PC-9 (cell line): Measurements from ENCODE around the gene BCAR1. TPM values are rescaled to one million over a fixed set of nuclear protein-coding genes. Genes with fewer than 3 reads are reported as not detected.

Experiments
- BruUV-seq: library from RNA; stranded (reverse); fragments of 400-500 nt; replicated peaks from 2 replicates; lab custom pipeline; 2021; lab: Mats Ljungman, UMichigan
- CTCF ChIA-PET: fragments of 300-600 bp; sonication (Branson Sonifier 250); formaldehyde crosslinking; loops from one replicate; lab custom pipeline; 2022; ENCODE audit warnings: antibody characterized with exemption; lab: Charles Lee
- POLR2A ChIA-PET: fragments of 300-600 bp; sonication (Branson Sonifier 250); formaldehyde crosslinking; loops from one replicate; lab custom pipeline; 2022; ENCODE audit warnings: antibody characterized with exemption; ENCODE audit not compliant: unreplicated experiment; lab: Charles Lee
- DNase-seq, 2 experiments: peaks; one replicate each; pipeline versions ENCODE4 v3.0.0 to v3.0.0-alpha.2; 2015 to 2022; ENCODE audit warnings: mixed read lengths in 1 of 2
- H2AFZ ChIP-seq: fragments of 200-600 bp; sonication (generic); 2 replicates; pipeline ENCODE4 v1.8.1; 2017; ENCODE audit warnings: antibody characterized with exemption
- H3F3A ChIP-seq: fragments of 200-600 bp; sonication (generic); 2 replicates; pipeline ENCODE4 v1.8.1; 2017; ENCODE audit warnings: antibody characterized with exemption, mild to moderate bottlenecking, low read depth; ENCODE audit not compliant: insufficient read depth
- H3K27ac ChIP-seq: fragments of 200-600 bp; sonication (generic); 2 replicates; pipeline ENCODE4 v1.6.1; 2016; ENCODE audit warnings: mixed run types
- H3K27me3 ChIP-seq: fragments of 200-600 bp; sonication (generic); 2 replicates; pipeline ENCODE4 v1.6.1; 2016; ENCODE audit warnings: low read depth, mixed run types; ENCODE audit not compliant: insufficient read depth
- H3K36me3 ChIP-seq: fragments of 200-600 bp; sonication (generic); 2 replicates; pipeline ENCODE4 v1.6.1; 2016; ENCODE audit warnings: low read depth, mixed run types
- H3K4me1 ChIP-seq: fragments of 200-600 bp; sonication (generic); replicated peaks from 2 replicates; pipeline ENCODE4 v1.6.1; 2016; ENCODE audit warnings: mixed run types; ENCODE audit not compliant: insufficient read depth
- H3K4me2 ChIP-seq: fragments of 200-600 bp; sonication (generic); 2 replicates; pipeline ENCODE4 v1.6.1; 2017; ENCODE audit warnings: mixed run types
- H3K4me3 ChIP-seq: fragments of 200-600 bp; sonication (generic); 2 replicates; pipeline ENCODE4 v1.6.1; 2016; ENCODE audit warnings: mixed run types
- H3K79me2 ChIP-seq: fragments of 200-600 bp; sonication (generic); 2 replicates; pipeline ENCODE4 v1.6.1; 2017; ENCODE audit warnings: low read depth, mixed run types
- H3K9me2 ChIP-seq: fragments of 200-600 bp; sonication (generic); 2 replicates; pipeline ENCODE4 v1.8.1; 2017; ENCODE audit warnings: mild to moderate bottlenecking; ENCODE audit not compliant: insufficient read depth
- H3K9me3 ChIP-seq: fragments of 200-600 bp; sonication (generic); 2 replicates; pipeline ENCODE4 v1.8.1; 2016; ENCODE audit warnings: low read depth; ENCODE audit not compliant: insufficient read depth
- H4K20me1 ChIP-seq: fragments of 200-600 bp; sonication (generic); 2 replicates; pipeline ENCODE4 v1.8.1; 2017; ENCODE audit not compliant: insufficient read depth
- CTCF ChIP-seq: fragments of 200-600 bp; sonication (generic); conservative IDR thresholded peaks from 2 replicates; pipeline ENCODE4 v1.6.1; 2017; ENCODE audit warnings: mixed run types, antibody characterized with exemption, mild to moderate bottlenecking, moderate library complexity
- EZH2 ChIP-seq: fragments of 200-600 bp; sonication (generic); IDR thresholded peaks from 2 replicates; pipeline ENCODE4 v1.8.0; 2017; ENCODE audit warnings: antibody characterized with exemption, low read depth
- intact Hi-C: fragments of 100-400 bp; cut with micrococcal nuclease; formaldehyde crosslinking; loops from one replicate; pipeline ENCODE4 v1.10.0; 2022; ENCODE audit not compliant: unreplicated experiment
- total RNA-seq: library from RNA; stranded (reverse); gene quantifications from 2 replicates; pipeline ENCODE4 v1.2.3, GENCODE V29; 2021

Gene BCAR1
- total RNA-seq, 1 experiment from 2014 or later: 53.9 TPM

GRCh38 chr16:75230471-75231110 is 20.8 kb downstream of the BCAR1 start:
- ChIA-PET CTCF (no interaction called here), POLR2A (interaction anchor here (0.6 kb wide), 1 partner anchor 15 kb away, joined by 20 read pairs; no protein-coding TSS in a partner anchor)
- Histone ChIP-seq H2AFZ (no peak overlapping the region), H3K4me1 (peaks cover 12% of the 10 kb centered on the region), H3K27ac (no peak overlapping the region), H3K9me3 (no peaks in the 10 kb centered on the region), H4K20me1 (peaks cover 14% of the 10 kb centered on the region), H3K4me3 (no peak overlapping the region), H3K36me3 (peaks cover 4% of the 10 kb centered on the region; the same call in 1 of the 2 replicates), H3F3A (peaks cover 5% of the 10 kb centered on the region; the same call in 1 of the 2 replicates), H3K27me3 (no peaks in the 10 kb centered on the region), H3K4me2 (no peak overlapping the region), H3K79me2 (peaks cover 9% of the 10 kb centered on the region; the same call in 1 of the 2 replicates), H3K9me2 (no peaks in the 10 kb centered on the region)
- TF ChIP-seq CTCF: no peak
- TF ChIP-seq EZH2: no peak
- no peak for DNase-seq
- intact Hi-C loops: loop anchor here (5.0 kb wide), 1 partner anchor 77 kb away; no protein-coding TSS in a partner anchor
- no TSS peak for BruUV-seq

GRCh38 chr16:75229172-75230031 is 22.0 kb downstream of the BCAR1 start:
- TF ChIP-seq CTCF (no peak), EZH2 (no peak)
- intact Hi-C loops: loop anchor here (5.0 kb wide), 1 partner anchor 78 kb away; no protein-coding TSS in a partner anchor
- Histone ChIP-seq H2AFZ (no peak overlapping the region), H3K4me3 (no peak overlapping the region), H3F3A (peaks cover 5% of the 10 kb centered on the region; the same call in 1 of the 2 replicates), H3K9me3 (no peaks in the 10 kb centered on the region), H3K9me2 (no peaks in the 10 kb centered on the region), H3K27me3 (no peaks in the 10 kb centered on the region), H4K20me1 (peaks cover 7% of the 10 kb centered on the region), H3K4me1 (peaks cover 6% of the 10 kb centered on the region), H3K79me2 (peaks cover 9% of the 10 kb centered on the region; the same call in 1 of the 2 replicates), H3K27ac (no peak overlapping the region), H3K36me3 (peaks cover 4% of the 10 kb centered on the region; the same call in 1 of the 2 replicates), H3K4me2 (no peak overlapping the region)
- DNase-seq: peak in 1 of 2 experiments; percentile 28
- no TSS peak for BruUV-seq
- ChIA-PET POLR2A (no interaction called here), CTCF (no interaction called here)

- H4K20me1 ChIP-seq: peaks cover 6% of the 10 kb centered on the region
- POLR2A ChIA-PET: no interaction called here
These were observed 23.1 kb downstream of the BCAR1 start for GRCh38 chr16:75228143-75228976.

More at GRCh38 chr16:75228143-75228976, 23.1 kb downstream of the BCAR1 start:
- CTCF ChIA-PET: no interaction called here
- TF ChIP-seq EZH2 (no peak), CTCF (no peak)
- Histone ChIP-seq H3K27me3 (no peaks in the 10 kb centered on the region), H3K9me3 (no peaks in the 10 kb centered on the region), H3K36me3 (peaks cover 4% of the 10 kb centered on the region; the same call in 1 of the 2 replicates), H3K4me1 (no peaks in the 10 kb centered on the region), H3K4me3 (no peak overlapping the region), H3K27ac (no peak overlapping the region), H3K79me2 (peaks cover 7% of the 10 kb centered on the region; the same call in 1 of the 2 replicates), H3F3A (peaks cover 5% of the 10 kb centered on the region; the same call in 1 of the 2 replicates), H3K4me2 (no peak overlapping the region), H3K9me2 (no peaks in the 10 kb centered on the region), H2AFZ (no peak overlapping the region)
- peak in 1 of 2 experiments; percentile 17 for DNase-seq
- BruUV-seq: no TSS peak
- intact Hi-C loops: no loop called here
